SK-N-SH treated with all-trans-retinoic acid at 6 μM for 48 hours (cell line): ENCODE measurements around the gene FRMD4A.

ENCODE experiments used
- ARNTL ChIP-seq: fragments of 450-650 bp; formaldehyde crosslinking; IDR thresholded peaks from 2 replicates; pipeline ENCODE4 v1.5.0; 2020; ENCODE audit warnings: low read depth, mild to moderate bottlenecking, moderate library complexity, borderline replicate concordance
- CREB5 ChIP-seq: fragments of 250-450 bp; sonication (Bioruptor Pico); IDR thresholded peaks from 2 replicates; pipeline ENCODE4 v1.5.1; 2020; ENCODE audit warnings: low read depth, mild to moderate bottlenecking, moderate library complexity
- CSDC2 ChIP-seq: fragments of 250-450 bp; sonication (Bioruptor Pico); IDR thresholded peaks from 2 replicates; pipeline ENCODE4 v1.5.0; 2020; ENCODE audit warnings: mild to moderate bottlenecking, moderate library complexity
- CSRNP3 ChIP-seq: fragments of 250-450 bp; sonication (Bioruptor Pico); IDR thresholded peaks from 2 replicates; pipeline ENCODE4 v1.5.1; 2021; ENCODE audit warnings: mild to moderate bottlenecking, moderate library complexity
- ESRRG ChIP-seq: fragments of 250-450 bp; sonication (Bioruptor Pico); IDR thresholded peaks from 2 replicates; pipeline ENCODE4 v1.6.1; 2021; ENCODE audit warnings: mild to moderate bottlenecking
- OSR1 ChIP-seq: fragments of 250-450 bp; sonication (Bioruptor Pico); IDR thresholded peaks from 2 replicates; pipeline ENCODE4 v1.8.0; 2022; ENCODE audit warnings: moderate library complexity, mild to moderate bottlenecking, inconsistent platforms
- PATZ1 ChIP-seq: fragments of 250-450 bp; sonication (Bioruptor Pico); IDR thresholded peaks from 2 replicates; pipeline ENCODE4 v1.8.0; 2020; ENCODE audit warnings: mild to moderate bottlenecking, moderate library complexity, borderline replicate concordance
- POU6F1 ChIP-seq: fragments of 250-450 bp; sonication (Bioruptor Pico); IDR thresholded peaks from 2 replicates; pipeline ENCODE4 v1.8.0; 2021; ENCODE audit warnings: low read depth, mild to moderate bottlenecking, moderate library complexity, borderline replicate concordance
- RARB ChIP-seq: fragments of 250-450 bp; sonication (Bioruptor Pico); IDR thresholded peaks from 2 replicates; pipeline ENCODE4 v1.8.0; 2021; ENCODE audit warnings: mild to moderate bottlenecking, moderate library complexity
- TCF4 ChIP-seq: fragments of 250-450 bp; sonication (Bioruptor Pico); IDR thresholded peaks from 2 replicates; pipeline ENCODE4 v1.8.0; 2021; ENCODE audit warnings: mild to moderate bottlenecking, moderate library complexity, borderline replicate concordance
- ZFP30 ChIP-seq: fragments of 450-650 bp; formaldehyde crosslinking; IDR thresholded peaks from 2 replicates; pipeline ENCODE4 v1.5.0; 2022; ENCODE audit warnings: mild to moderate bottlenecking, moderate library complexity
- ZNF8 ChIP-seq: fragments of 450-650 bp; formaldehyde crosslinking; IDR thresholded peaks from 2 replicates; pipeline ENCODE4 v1.5.0; 2020; ENCODE audit warnings: mild to moderate bottlenecking, moderate library complexity

- TF ChIP-seq ESRRG (CRISPR knock-in tag) (no peak), CREB5 (CRISPR knock-in tag) (no peak), PATZ1 (CRISPR knock-in tag) (no peak), ARNTL (CRISPR knock-in tag) (no peak), RARB (CRISPR knock-in tag) (no peak), ZFP30 (no peak), POU6F1 (CRISPR knock-in tag) (no peak), CSRNP3 (no peak), ZNF8 (CRISPR knock-in tag) (no peak), OSR1 (CRISPR knock-in tag) (no peak), CSDC2 (CRISPR knock-in tag) (no peak), TCF4 (no peak)
These were observed 484.8 kb downstream of the FRMD4A start for GRCh38 chr10:13845897-13846296.
